ENCODE data around the gene CXorf66. TPM values are rescaled to one million over a fixed set of nuclear protein-coding genes. Genes with fewer than 3 reads are reported as not detected.
A peak's percentile ranks its signal among the peaks of the same experiment; 100 is the strongest.

The CXorf66 gene
- total RNA-seq, 1 donor from 2014 or later, result not detected

DNA sequence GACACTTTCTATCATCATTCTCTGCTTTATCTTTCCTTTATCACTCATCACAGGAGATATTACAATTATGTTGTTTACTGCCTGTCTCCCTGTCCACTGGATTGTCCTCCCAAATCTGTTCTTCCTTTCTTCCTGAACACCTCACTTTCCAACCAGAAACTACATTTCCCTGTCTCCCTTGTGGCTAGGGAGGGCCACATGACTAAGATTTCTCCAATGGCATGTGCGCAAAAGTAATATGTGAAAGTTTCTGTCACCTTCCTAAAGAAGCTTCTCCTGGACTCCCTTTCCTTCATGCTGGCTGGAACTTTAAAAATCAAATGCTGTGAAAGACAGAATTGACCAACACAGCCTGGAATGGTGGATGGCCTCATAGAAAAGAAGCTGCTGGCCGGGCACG is 58.2 kb downstream of the CXorf66 start:
- Histone ChIP-seq H4K20me1 (ENCODE audit: low read depth) (no peaks in the 10 kb centered on the region), H3F3A (ENCODE audit: low read depth) (no peaks in the 10 kb centered on the region), H3K9ac (no peak overlapping the region), H3K36me3 (no peaks in the 10 kb centered on the region), H3K27me3 (no peaks in the 10 kb centered on the region), H3K4me2 (no peak overlapping the region), H3K4me1 (no peaks in the 10 kb centered on the region), H2AFZ (replicated peaks) (no peak overlapping the region), H3K27ac (no peak overlapping the region), H3K79me2 (ENCODE audit: low read depth) (no peaks in the 10 kb centered on the region), H3K9me3 (ENCODE audit: low read depth) (no peaks in the 10 kb centered on the region), H3K4me3 (no peak overlapping the region)
- Mint-ChIP-seq H3K27ac (no peak overlapping the region), H3K4me1 (no peaks in the 10 kb centered on the region), H3K27me3 (ENCODE audit: insufficient read depth, low read depth) (no peaks in the 10 kb centered on the region), H3K4me3 (no peak overlapping the region), H3K9me3 (no peaks in the 10 kb centered on the region), H3K36me3 (peaks cover 3% of the 10 kb centered on the region)
- TF ChIP-seq EZH2phosphoT487 (IDR thresholded peaks at IDR 0.05) (no peak), EZH2 (IDR thresholded peaks at IDR 0.05) (no peak)
- TF ChIP-seq, protein P1, sequence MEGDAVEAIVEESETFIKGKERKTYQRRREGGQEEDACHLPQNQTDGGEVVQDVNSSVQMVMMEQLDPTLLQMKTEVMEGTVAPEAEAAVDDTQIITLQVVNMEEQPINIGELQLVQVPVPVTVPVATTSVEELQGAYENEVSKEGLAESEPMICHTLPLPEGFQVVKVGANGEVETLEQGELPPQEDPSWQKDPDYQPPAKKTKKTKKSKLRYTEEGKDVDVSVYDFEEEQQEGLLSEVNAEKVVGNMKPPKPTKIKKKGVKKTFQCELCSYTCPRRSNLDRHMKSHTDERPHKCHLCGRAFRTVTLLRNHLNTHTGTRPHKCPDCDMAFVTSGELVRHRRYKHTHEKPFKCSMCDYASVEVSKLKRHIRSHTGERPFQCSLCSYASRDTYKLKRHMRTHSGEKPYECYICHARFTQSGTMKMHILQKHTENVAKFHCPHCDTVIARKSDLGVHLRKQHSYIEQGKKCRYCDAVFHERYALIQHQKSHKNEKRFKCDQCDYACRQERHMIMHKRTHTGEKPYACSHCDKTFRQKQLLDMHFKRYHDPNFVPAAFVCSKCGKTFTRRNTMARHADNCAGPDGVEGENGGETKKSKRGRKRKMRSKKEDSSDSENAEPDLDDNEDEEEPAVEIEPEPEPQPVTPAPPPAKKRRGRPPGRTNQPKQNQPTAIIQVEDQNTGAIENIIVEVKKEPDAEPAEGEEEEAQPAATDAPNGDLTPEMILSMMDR (IDR thresholded peaks at IDR 0.05), result no peak
- DNase-seq (ENCODE audit: low spot score), result no peak

DNA sequence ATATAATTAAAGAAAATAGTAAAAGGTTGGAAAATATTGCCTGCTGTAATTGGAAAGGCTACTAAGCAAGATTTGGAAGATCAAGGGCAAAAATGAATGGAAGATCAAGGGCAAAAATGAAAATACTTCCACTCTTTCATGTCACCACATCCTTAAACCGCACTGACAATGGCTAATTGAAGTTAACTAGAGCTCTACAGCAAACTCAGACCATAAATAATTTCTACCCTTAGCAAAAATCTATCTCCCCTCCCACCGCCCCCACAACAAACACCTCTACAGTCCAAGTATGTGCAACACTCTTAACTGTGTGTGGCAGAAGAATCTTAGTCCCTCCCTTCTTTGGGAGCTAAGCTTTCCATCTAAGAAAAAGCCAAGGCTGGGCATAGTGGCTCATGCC is 59.6 kb downstream of the CXorf66 start:
- Histone ChIP-seq H3F3A (ENCODE audit: low read depth) (no peaks in the 10 kb centered on the region), H3K9me3 (ENCODE audit: low read depth) (no peaks in the 10 kb centered on the region), H3K4me3 (no peak overlapping the region), H3K27ac (no peak overlapping the region), H4K20me1 (ENCODE audit: low read depth) (no peaks in the 10 kb centered on the region), H3K27me3 (no peaks in the 10 kb centered on the region), H3K36me3 (no peaks in the 10 kb centered on the region), H3K4me1 (no peaks in the 10 kb centered on the region), H2AFZ (replicated peaks) (no peak overlapping the region), H3K4me2 (no peak overlapping the region), H3K9ac (no peak overlapping the region), H3K79me2 (ENCODE audit: low read depth) (no peaks in the 10 kb centered on the region)
- H3K27ac Mint-ChIP-seq, result no peak overlapping the region
- no peaks in the 10 kb centered on the region for H3K9me3 Mint-ChIP-seq
- no peak overlapping the region for H3K4me3 Mint-ChIP-seq
- DNase-seq (ENCODE audit: low spot score), result no peak
- H3K4me1 Mint-ChIP-seq, result no peaks in the 10 kb centered on the region
- TF ChIP-seq EZH2phosphoT487 (IDR thresholded peaks at IDR 0.05), result no peak
- TF ChIP-seq EZH2 (IDR thresholded peaks at IDR 0.05), result no peak
- TF ChIP-seq, protein P1 (IDR thresholded peaks at IDR 0.05), result no peak
- peaks cover 3% of the 10 kb centered on the region for H3K36me3 Mint-ChIP-seq
- H3K27me3 Mint-ChIP-seq (ENCODE audit: insufficient read depth, low read depth), result no peaks in the 10 kb centered on the region

MicroRNAs within 50 kb of the gene (microRNA counts, 767-probe panel; counts per million panel counts)
- microRNA hsa-miR-505-3p, result 460 counts per million, percentile 90 among the panel's probes with 10 or more counts

Small RNAs within 50 kb of the gene (microRNA-seq; reads per million reads assigned to microRNA genes)
- 58.5 reads per million, percentile 69 among the genes with 10 or more reads in this experiment for gene MIR505

Small RNAs within 50 kb of the gene (small RNA-seq; reads per million reads assigned to genes)
- gene MIR505, result 0.57 reads per million, percentile 60 among the genes with 10 or more reads in this experiment
- gene RF00425, result not detected

Other genes starting within 250 kb of the CXorf66 start
- gene ATP11C, start 32.5 kb downstream of the CXorf66 start, total RNA-seq (ENCODE audit: low replicate concordance), result 43.6 and 68.0 TPM in 2 replicates

Data from neural progenitor cell (in vitro differentiated cells).